ENCODE measurements around the gene HAGHL.
"Not testable (repeated sequence)": the region's sequence is repeated elsewhere in the genome, so short reads cannot be mapped to it uniquely, and the experiment has no call there.

Gene HAGHL

GRCh38 chr16:736936-737481, 10.1 kb downstream of the HAGHL start:
- no peak for DNase-seq

- no peak for DNase-seq
These were observed 12.9 kb downstream of the HAGHL start for GRCh38 chr16:739560-740458.

- DNase-seq, result no peak
These were observed 13.5 kb downstream of the HAGHL start for GRCh38 chr16:740459-740763.

- peak; percentile 83 for DNase-seq
These were observed 14.0 kb downstream of the HAGHL start, which contains the start of gene CIAO3 for GRCh38 chr16:740764-741505. Gene CIAO3 (minus strand): TSS chr16:740997. CDS start chr16:740985, 12 bp downstream.

DNA sequence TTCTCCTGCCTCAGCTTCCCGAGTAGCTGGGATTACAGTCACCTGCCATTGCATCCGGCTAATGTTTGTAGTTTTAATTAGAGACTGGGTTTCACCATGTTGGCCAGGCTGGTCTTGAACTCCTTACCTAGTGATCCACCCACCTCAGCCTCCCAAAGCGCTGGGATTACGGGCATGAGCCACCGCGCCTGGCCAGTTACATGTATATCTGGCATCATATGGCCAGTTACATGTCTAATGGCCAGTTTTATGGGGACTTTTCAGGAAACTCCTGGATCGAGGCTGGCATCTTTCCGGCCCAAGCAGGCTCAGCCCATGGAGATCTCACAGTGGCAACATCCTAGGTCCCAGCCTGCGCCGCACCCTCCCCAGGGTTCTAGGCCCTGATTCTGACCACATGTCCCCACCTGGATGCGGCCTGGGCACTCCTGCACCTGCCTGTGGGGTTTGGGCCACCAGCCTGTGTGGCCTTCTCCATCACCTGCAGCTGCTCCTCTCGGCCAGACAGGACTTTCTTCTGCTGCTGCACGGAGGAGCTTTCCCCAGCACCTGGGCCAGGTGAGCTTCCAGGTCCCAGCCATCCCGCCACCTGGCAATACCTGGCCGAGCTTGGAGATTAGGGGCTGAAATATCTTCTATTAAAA, 15.2 kb downstream of the HAGHL start:
- DNase-seq, result no peak

DNA sequence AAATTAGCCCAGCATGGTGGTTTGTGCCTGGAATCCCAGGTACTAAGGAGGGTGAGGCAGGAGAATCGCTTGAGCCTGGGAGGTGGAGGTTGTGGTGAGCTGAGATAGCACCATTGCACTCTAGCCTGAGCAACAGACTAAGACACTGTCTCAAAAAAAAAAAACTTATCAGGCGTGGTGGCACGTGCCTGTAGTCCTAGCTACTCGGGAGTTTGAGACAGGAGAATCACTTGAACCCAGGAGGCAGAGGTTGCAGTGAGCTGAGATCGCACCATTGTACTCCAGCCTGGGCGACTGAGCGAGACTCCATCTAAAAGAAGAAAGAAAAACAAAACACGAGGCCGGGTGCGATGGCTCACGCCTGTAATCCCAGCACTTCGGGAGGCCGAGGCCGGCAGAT, 16.0 kb downstream of the HAGHL start:
- DNase-seq, result not testable (repeated sequence)

DNA sequence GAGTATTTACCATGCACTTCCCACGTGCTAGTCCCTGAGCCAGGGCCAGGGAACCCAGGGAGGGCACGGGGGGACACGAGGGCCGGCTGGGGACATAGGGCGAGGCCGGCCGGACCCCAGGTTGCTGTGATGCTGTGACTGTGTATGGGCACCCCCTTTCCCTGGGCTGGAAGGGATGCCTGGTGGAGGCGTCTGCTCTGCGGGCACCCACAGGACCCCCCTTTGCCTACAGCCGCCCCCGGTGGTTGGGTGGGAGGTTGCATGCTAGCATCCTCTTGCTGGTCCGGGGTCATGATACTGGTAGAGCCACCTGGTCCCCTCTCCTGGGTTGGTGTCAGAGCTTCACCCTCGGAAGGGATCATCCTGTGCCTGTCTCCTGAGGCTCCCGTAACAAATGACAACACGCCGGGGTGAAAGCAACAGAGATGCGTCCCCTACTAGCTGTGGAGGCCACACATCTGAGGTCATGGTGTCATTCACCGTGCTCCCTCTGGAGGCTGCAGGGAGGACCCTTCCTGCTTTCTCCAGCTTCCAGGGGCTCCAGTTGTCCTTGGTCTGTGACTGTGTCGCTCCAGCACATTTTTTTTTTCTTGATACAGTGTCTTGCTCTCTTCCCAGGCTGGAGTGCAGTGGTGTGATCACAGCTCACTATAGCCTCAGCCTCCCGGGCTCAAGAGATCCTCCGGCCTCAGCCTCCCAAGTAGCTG, 17.0 kb downstream of the HAGHL start:
- DNase-seq, result no peak

- no peak for DNase-seq
These were observed 18.8 kb downstream of the HAGHL start for GRCh38 chr16:745739-746138.

GRCh38 chr16:746637-747036, 19.7 kb downstream of the HAGHL start:
- no peak for DNase-seq

DNA sequence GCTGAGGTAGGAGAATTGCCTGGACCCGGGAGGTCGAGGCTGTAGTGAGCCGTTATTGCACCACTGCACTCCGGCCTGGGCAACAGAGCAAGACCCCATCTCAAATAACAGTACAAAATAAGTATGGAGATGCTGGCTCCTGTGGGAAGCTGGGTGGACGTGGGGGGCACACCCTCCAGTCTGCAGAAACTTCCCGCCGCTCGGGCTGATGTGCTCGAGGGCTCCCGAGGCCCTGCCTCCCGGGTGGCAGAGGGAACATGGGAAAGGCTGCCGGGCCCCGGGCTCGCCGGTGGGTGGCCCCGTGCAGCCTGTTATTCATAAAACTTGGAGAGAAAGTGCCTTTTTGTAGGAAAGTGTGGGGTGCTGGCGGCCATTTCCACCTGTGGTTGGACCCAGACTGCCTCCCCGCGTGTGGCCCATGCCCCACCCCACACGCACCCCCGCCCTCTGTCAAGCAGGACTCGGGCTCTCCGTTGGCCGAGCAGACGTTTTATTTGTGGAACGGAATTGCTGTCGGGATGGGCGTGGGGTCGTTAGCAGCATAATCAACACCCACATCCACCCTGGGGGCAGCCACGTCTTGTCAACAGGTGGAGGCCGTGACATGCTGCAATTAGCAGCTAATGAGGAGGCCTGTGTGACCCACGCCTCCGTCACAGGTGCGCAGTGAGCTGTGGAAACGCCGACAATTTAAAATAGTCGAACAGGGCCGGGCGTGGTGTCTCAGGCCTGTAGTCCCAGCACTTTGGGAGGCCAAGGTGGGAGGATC, 21.3 kb downstream of the HAGHL start:
- DNase-seq, result no peak

- no peak for DNase-seq
These were observed 22.1 kb downstream of the HAGHL start for GRCh38 chr16:749010-749409.

- no peak for DNase-seq
These were observed 23.6 kb downstream of the HAGHL start for GRCh38 chr16:750485-750884.

GRCh38 chr16:751152-752006, 24.5 kb downstream of the HAGHL start:
- no peak for DNase-seq

- DNase-seq, result no peak
These were observed 25.1 kb downstream of the HAGHL start for GRCh38 chr16:752007-752312.

DNA sequence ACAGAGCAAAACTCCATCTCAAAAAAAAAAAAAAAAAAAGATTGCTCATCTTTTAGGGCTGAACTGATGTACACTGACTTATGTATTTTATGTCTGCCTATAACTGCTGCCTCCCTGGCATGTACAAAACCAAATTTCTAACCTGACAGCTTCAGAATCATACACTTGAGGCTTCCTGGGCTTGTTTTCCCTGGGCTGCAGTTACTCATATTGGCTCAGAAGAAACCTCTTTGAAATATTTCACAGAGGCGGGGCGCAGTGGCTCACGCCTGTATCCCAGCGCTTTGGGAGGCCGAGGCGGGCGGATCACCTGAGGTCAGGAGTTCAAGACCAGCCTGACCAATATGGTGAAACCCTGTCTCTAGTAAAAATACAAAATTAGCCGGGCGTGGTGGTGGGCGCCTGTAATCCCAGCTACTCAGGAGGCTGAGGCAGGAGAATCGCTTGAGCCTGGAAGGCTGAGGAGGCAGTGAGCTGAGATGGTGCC, 27.3 kb downstream of the HAGHL start:
- not testable (repeated sequence) for DNase-seq

DNA sequence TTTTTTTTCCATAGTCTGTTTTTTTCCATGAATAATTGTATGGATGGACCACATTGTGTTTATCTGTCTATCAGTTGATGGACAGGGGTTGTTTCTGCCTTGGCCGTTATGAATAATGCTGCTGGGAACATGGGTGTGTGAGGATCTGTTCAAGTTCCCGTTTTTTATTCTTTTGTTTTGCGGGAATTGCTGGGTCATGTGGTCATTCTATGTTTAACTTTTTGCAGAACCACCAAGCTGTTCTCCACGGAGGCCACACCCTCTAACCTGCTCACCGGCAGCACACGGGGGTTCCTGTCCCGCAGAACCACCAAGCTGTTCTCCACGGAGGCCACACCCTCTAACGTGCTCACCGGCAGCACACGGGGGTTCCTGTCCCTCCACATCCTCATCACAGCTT, 27.8 kb downstream of the HAGHL start:
- DNase-seq, result no peak

DNA sequence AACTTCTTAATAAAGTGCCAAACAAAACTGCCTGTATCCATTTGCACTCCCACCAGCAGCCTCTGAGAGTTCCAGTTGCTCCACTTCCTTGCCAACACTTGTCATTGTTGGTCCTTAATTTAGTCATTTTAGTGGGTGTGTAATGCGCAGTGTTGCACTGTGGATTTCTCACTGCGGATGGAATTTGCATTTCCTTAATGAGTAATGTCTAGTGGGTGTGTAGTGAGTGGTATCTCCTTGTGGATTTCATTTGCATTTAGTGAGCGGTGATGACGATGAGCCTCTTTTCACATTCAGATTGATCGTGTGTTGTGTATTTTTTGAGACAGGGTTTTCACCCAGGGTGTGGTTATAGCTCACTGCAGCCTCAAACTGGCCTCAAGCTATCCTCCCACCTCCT, 29.5 kb downstream of the HAGHL start:
- DNase-seq, result no peak

DNA sequence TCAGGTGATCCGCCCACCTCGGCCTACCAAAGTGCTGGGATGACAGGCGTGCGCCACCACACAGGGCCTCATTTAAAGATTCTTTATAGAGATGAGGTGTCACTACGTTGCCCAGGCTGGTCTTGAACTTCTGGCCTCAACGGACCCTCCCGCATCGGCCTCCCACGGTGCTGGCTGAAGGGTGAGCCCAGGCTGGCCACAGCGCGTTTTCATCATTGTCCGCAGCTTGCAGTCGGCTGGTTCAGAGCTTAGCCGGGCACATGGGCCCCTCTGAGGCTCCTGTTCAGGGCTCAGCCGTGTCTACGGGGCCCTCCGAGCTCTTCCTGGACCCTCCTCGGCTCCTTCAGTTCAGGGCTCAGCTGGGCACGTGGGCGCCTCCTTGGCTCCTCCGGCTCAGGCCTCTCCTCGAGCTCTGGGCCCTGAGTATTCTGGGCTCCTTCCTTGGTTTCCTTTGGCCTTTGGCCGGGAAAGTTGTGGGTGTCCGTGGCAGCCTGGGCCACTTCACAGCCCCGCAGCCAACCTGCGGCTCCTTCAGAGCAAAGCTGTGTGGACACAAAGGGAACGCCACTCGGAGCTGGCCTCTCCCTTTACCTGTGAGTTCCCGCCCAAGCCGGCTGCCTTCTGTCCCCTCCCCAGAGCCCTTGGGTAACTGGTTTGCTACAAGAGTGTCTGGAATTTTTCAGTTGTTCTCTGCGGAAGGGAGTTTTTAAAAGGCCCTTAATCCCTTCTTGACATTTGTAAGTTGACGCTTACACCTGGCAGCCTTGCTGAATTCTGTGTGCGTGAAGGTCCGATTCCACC, 32.4 kb downstream of the HAGHL start:
- no peak for DNase-seq

DNA sequence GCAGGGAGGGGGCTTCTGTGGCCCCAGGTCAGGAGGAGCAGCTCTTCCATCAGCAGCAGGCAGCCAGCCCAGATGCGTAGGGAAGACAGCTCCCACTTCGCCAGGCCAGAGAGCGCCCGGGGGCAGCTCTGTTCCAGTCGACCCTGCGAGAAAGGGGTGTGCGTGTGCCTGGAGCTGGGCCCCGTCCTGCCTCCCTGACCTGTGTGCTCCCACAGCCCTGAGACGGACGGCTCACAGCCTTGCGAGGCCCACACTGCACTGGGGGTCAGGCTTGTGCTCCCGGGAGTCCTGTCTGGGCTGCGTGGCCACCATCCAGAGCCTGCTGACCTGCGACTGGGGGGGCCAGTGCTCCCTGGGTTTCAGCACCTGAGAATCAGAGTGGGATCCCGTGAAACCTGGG, 33.2 kb downstream of the HAGHL start:
- DNase-seq, result no peak
